ENCODE data around the gene SEMA5A.

The SEMA5A gene

DNA sequence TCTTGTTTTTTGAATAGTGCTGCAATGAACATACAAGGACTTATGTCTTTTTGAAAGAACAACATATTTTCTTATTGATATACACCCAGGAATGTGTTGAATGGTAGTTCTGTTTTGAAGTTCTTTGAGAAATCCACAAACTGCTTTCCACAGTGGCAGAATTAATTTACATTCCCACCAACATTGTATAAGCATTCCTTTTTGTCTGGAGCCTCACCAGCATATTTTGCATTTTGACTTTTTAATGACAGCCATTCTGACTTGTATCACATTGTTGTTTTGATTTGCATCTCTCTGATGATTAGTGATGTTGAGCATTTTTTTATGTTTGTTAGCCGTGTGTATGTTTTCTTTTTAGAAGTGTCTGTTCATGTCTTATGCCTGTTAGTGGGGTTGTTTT, 524.9 kb downstream of the SEMA5A start:
- H3K4me3 ChIP-seq (ENCODE audit: low read length) = no peak overlapping the region
- no peak for DNase-seq (ENCODE audit: low read depth)
- TF ChIP-seq, protein P1, sequence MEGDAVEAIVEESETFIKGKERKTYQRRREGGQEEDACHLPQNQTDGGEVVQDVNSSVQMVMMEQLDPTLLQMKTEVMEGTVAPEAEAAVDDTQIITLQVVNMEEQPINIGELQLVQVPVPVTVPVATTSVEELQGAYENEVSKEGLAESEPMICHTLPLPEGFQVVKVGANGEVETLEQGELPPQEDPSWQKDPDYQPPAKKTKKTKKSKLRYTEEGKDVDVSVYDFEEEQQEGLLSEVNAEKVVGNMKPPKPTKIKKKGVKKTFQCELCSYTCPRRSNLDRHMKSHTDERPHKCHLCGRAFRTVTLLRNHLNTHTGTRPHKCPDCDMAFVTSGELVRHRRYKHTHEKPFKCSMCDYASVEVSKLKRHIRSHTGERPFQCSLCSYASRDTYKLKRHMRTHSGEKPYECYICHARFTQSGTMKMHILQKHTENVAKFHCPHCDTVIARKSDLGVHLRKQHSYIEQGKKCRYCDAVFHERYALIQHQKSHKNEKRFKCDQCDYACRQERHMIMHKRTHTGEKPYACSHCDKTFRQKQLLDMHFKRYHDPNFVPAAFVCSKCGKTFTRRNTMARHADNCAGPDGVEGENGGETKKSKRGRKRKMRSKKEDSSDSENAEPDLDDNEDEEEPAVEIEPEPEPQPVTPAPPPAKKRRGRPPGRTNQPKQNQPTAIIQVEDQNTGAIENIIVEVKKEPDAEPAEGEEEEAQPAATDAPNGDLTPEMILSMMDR (conservative IDR thresholded peaks at IDR 0.05; ENCODE audit: low read length) = no peak

DNA sequence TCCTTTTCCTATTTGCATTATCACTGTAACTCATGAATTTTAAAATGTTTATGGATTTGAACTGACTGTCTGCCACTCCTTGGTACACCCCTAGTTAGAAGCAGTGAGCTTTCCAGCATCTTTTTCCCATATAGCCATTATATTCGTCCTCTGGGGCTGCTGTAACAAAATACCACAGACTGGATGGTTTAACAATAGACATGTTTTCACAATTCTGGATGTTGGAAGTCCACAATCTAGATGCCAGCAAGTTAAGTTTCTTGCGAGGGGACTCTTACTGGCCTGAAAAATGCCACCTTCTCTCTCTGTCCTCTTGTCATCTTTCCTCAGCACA, 530.0 kb downstream of the SEMA5A start:
- TF ChIP-seq, protein P1 (conservative IDR thresholded peaks at IDR 0.05; ENCODE audit: low read length) = no peak
- DNase-seq (ENCODE audit: low read depth) = peak; percentile 56
- no peak overlapping the region for H3K4me3 ChIP-seq (ENCODE audit: low read length)

DNA sequence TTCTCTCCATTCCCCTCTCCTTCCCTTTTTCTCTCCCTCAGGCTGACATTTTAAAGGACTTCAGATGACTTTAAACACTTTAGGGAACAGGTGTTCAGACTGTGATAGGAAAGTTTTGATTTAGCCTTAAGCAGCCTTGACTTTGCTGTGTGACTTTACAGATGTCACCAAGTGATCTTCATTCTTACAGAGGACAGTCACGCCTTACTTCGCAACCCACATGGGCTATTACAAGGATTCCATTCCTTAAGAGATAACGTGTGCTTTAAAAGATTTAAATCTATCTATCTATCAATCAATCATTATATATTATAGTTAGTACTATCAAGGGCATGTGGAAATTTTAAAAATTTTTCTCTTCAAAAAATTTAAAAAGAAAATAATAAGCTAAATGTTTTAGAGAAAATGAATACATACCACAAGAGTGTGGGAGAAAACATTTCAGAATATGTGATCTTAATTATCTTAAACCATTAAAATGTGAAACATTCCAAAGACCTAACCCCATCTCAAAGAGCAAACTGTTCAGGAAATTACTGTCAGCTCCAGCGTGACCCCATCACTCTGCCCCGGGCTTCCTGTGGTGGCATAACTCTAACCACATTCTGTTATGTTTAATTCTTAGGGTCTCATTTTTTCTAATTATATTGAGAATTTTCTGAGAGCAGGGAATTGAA, 530.5 kb downstream of the SEMA5A start:
- DNase-seq (ENCODE audit: low read depth) = peak; percentile 80
- no peak overlapping the region for H3K4me3 ChIP-seq (ENCODE audit: low read length)

DNA sequence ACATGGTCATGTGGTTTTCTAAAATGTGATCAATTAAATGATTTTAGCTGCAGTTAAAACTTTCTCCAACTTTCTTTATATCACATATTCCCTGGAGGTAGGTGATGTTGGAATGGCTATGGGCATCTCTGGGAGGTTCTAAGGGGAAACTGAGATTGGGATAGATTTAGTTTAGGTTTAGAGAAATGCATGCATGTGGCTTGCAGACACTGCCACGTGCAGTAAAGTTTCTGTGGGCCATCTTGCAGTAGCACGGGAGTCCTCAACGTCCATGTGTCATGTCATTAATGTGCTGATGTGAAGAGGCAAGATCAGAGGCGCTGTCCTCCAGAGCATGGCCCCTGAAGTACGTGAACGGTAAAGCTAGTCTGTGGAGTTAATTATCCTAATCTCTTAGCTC, 532.7 kb downstream of the SEMA5A start:
- H3K4me3 ChIP-seq (ENCODE audit: low read length) = no peak overlapping the region
- no peak for DNase-seq (ENCODE audit: low read depth)
- TF ChIP-seq, protein P1 (conservative IDR thresholded peaks at IDR 0.05; ENCODE audit: low read length) = no peak

More for the DNA sequence above, 530.5 kb downstream of the SEMA5A start:
- TF ChIP-seq, protein P1 (conservative IDR thresholded peaks at IDR 0.05; ENCODE audit: low read length) = no peak

DNA sequence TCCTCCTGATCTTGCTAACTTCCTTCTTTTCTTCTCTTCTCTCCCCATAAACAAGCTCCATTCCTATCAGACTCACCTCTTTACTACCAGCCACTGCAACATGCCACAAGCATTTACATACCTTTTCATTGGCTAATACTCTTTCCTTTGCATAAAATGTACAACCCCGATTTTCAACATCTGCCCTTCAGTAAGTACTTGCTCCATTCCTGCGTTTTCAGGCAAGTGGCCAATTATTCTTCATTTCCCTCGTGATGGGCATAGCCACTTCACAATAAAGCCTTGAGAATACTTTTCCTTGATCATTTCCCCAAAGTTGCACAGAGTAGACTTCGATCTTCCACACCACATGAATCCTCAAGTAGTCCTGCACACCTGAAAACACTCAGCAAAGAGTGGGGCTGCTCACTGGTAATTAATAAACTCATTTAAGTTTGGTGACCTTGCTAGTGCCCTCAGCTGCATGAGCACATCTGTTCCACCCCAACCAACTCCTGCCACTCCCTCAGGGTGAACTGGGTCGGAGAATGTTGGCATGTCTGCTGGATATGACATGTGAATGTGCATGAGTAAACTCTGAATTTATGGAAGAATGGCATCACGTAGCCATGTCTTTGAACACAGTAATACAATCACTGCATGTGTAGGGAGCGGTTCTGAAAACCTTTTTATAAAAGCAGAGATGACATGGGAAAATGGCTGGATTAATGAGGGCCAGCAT, 535.8 kb downstream of the SEMA5A start:
- TF ChIP-seq, protein P1 (conservative IDR thresholded peaks at IDR 0.05; ENCODE audit: low read length) = no peak
- DNase-seq (ENCODE audit: low read depth) = peak; percentile 84
- H3K4me3 ChIP-seq (ENCODE audit: low read length) = no peak overlapping the region

DNA sequence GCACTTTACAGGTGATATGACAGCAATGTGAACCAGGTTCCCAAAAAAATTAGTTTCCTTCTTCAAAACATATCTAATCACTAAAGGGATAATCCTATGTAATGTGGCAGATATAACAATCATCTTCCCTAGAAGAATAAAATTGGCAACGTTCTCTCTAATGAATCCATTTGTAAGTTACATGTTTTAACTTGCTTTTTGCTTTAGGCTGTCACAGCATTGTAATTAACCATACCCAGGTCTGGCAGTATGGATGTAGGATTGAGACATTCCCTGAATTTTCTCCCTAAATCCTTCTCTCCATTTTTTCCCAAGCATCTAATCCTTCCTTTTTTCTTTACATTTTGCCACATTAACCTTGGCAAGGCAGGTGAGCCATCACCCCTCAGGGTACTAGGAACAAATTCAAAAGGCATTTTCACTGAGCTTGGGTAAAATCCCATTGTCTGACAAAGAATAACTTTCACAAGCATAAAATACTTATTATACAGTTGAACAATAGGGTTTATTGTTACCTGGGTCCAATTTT, 548.3 kb downstream of the SEMA5A start:
- DNase-seq (ENCODE audit: low read depth) = no peak
- TF ChIP-seq, protein P1 (conservative IDR thresholded peaks at IDR 0.05; ENCODE audit: low read length) = no peak
- H3K4me3 ChIP-seq (ENCODE audit: low read length) = no peak overlapping the region

DNA sequence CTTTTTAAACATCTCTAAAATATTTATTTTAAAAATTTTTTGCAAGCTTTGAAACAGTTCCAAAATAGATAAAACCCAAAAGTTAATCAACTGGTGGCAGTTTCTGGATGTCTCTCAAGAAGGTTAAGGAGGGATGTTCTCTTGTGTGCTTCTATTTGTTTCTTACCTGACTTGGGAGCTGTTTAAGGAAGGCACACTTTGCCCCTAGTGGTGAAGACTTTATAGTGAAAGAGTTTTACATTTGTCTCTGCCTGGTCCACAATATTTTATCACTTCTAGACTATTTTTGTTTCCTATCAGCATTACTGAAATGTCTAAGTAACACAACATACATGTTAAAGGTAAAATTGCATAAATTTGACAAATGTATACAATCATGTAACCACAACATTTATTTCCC, 552.8 kb downstream of the SEMA5A start:
- no peak for DNase-seq (ENCODE audit: low read depth)
- H3K4me3 ChIP-seq (ENCODE audit: low read length) = no peak overlapping the region
- TF ChIP-seq, protein P1 (conservative IDR thresholded peaks at IDR 0.05; ENCODE audit: low read length) = peak; percentile 45
